Measurements from ENCODE around the gene PHKA1.
"Not testable (repeated sequence)": the region's sequence is repeated elsewhere in the genome, so short reads cannot be mapped to it uniquely, and the experiment has no call there.

The PHKA1 gene

DNA sequence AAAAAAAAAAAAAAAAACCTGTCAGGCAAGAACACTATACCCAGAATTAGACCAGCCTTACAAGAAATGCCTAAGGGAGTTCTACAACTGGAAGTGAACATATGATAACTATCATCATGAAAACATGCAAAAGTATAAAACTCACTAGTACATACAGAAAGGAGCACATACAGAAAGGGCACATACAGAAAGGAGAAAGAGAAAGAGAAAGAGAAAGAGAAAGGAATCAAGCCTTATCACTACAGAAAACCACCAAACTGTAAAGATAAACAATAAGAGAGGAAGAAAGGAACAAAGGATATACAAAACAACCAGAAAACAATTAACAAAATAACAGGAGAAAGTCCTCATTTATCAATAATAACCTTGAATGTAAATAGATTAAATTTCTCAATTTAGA lies 50.4 kb downstream of the PHKA1 start:
- DNase-seq = no peak

DNA sequence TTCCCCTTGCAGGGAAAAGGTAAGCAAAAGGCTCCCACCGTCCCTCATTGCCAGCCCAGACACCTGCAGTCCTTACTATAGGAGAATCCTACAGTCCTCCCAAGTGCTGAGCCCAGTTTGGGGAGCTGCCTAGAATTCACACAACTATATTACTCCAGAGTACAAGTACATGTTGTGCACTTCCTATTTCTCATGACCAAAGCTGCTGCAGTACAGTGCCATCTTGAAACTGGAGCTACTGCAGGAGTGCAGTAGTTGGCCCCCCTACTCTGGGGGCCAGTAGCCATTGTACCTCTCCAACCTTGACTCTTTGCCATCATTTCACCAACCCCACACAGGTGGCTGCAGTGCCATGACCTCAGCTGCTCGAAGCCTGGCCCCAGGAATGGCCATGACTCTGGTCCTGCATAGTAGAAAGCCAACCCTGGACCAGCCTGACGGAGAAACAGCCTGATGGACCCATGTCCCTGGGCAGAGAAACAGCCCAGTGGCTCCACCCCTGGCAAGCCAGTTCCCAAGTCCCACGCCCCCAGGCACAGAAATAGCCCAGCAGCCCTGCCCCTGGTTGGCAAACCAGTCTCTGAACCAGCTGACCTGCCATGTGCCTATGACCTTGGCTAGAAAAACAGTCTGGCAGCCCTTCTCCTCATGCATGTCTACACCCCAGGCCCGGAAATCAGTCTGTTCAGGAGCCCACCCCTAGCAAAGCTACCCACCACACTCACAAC lies 51.9 kb downstream of the PHKA1 start:
- DNase-seq = no peak

DNA sequence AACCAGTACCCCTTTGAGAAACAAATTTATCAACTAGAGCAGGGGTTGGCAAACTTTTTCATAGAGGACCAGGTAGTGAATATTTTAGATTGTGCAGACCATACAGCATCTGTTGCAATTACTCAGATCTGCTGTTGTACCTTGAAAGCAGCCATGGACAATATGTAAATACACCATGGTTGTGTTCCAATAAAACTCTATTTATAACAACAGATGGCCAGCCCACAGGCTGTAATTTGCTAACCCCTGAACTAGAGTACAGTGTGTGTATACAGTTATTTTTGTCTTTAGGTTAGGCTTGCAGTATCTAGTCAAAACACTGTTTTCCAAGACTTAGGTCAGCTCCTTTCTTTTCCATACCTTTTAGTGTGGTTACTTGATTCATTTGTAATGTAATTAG lies 54.4 kb downstream of the PHKA1 start:
- no peak for DNase-seq

DNA sequence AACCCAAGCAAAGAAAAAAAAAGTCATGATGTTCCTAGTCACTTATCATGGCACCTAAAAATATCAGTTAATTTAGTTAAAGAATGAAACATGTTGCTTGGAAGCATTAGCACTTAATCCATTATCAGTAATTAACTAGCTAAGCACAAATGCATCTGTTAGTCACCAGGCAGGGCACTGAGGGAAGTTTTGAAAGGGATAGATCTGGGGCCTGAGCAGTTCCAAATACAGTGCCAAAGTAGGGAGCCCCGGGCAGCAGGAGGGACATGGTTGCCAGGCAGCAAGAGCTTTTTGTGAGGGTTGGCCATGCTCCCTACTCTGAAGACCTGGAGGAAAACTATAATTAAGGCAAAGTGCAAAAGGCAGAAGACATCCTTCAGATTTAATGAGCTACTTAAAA lies 62.0 kb downstream of the PHKA1 start:
- DNase-seq = no peak

DNA sequence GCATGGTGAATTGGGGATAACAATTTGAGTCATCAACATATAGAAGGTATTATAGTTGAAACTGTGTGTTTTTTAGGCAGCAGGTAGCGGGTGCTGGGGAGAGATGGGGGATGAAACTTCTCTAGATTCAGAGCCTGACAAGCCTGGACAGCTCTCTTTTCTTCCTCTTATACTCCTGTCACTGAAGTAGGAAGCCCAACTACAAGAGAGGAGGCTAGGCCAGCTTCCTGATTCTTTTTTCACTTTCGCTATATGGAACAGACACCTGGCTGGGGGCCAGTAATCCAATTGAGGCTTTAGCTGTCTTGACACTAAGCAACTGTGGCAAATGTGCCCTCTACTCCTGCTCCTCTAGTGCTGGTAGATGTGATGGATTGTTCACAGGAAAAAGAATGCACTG lies 69.2 kb downstream of the PHKA1 start:
- DNase-seq = no peak

DNA sequence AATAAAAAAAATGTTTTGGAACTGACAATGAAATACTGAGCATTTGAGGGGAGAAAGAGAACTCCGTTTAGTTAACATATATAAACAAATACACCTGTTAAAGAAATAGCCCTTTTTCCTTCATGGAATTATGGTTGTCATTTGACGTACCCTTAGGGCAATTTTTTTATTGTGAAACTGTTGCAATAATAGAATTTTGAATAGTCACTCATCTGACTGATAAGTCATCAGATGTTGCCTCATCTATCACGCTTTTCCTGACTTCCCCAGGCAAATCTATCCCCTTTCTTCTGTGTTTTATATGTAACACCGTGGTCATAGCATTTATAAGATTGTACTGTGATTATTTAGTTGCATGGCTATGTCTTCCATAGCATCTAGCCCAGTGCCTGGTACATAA lies 72.5 kb downstream of the PHKA1 start:
- no peak for DNase-seq

DNA sequence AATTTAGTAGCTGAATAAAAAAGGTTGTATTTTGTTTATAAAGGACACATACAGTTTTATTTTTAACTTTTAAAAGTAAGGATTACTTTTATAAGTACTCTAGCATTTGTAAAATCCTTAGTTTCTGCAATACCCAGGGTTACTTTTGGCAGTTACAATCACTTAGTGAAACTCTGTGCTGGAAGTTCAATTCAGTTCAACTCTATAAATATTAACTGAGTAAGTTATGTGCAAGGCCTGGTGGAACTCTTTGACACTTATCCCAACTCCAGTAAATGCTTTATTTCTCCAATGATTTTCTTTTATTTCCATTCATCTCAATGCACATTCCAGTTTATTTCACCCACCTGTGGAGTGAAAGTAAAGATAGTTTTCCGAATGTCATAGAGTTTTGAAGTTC lies 78.2 kb downstream of the PHKA1 start:
- DNase-seq = no peak

DNA sequence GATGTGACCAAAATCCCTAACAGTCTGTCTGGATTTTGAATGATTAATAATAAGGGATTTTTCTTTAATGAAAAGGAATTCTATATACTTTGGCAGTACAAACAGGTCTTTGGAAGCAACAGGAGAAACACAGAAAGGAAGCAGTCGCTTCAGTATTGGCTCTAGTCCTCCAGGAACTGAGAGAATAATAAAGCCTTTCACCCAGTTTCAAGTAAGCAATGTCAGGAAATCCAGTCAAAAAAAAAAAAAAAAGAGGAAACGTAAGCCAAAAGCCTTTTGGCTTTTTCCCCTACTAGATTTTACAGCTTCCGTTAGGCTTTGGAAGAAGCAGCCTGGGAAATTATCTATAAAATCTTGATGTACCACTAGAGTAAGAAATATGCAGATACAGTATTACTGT lies 79.8 kb downstream of the PHKA1 start:
- no peak for DNase-seq

DNA sequence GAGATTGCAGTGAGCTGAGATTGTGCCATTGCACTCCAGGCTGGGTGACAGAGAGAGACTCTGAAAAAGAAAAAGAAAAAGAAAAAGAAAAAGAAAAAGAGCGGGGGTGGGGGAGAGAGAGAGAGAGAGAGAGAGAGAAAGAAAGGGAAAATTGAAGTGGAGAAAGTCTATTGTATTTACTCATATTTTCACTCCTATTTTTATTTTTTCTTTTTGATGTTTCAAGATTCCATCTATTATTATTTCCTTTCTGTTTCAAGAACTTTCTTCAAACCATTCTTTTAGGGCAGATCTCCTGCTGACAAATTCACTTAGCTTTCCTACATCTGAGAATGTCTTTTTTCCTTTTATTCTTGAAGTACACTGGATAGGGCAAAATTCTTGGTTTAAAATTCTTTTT lies 83.9 kb downstream of the PHKA1 start:
- no peak for DNase-seq

DNA sequence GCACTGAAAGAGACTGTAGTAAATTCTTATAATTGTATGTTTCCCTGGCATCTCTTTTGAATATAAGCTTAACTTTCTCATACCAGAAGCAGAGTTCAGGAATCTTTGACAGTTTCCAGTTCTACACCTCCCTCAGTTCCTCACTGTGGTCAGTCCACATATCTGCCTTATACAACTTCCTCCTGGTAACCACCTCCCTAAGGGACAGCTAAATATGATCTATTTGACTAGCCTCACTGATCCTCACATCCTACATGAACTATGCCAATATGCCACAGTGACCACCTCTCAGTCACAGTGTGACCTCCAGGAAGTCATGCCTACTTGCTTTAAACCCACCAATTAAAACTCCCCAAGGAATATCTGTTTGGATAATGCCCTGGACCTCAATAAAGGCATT lies 89.9 kb downstream of the PHKA1 start:
- no peak for DNase-seq

DNA sequence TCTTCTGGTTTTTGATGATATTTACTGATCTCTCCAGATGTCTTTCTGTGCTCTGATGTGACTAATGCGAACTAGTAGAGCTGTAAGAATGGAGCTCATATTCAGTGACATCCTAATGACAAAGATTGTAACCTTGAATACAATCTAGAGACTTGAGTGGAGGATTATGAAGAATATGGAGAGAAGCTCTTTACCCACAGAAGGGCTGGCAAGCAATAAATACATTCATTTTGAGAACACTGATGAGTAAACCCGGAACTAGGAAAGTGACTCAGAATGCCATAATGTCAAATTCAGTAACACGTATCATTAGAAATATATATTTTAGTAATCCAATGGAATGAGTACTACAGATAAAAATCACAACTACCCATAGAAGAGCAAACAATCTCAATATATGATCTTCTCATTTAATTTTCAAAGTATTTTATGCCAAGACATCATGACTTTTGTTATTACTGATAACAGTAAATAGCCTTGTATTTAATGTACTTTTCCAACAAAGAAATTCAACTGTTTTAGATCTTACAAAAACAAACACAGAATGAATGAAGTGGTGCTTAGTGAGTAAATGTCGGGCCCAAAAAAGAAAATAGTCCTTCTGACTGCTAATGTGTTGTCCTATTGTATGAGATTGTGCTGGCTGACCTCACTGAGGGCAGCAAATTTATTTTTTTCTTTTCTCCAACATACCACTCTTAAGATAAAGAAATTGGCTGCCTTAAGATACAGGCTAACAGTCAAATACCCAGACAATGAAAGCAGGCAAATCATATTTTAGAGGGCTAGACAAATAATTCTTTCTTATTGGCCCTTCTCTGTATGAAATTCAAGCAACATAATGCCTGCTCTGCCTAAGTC lies 92.3 kb downstream of the PHKA1 start:
- DNase-seq = no peak

DNA sequence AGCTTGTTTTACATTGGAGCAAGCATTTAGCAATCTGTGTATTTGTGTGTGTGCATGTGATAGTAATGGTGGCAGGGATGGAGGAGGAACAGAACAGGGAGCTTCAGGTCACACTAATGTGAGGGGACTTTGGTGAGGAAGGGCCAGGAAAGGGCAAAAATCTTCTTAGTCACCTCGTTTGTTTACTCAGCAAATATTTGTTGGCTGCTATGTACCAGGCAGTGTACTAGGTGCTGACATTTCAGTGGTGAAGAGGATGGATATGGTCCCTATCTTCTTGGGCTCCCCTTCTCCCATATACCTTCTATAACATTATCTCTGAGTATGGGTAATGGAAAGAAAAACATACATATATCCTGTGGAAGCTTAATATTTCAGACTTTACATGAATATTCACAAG lies 92.9 kb downstream of the PHKA1 start:
- DNase-seq = no peak

DNA sequence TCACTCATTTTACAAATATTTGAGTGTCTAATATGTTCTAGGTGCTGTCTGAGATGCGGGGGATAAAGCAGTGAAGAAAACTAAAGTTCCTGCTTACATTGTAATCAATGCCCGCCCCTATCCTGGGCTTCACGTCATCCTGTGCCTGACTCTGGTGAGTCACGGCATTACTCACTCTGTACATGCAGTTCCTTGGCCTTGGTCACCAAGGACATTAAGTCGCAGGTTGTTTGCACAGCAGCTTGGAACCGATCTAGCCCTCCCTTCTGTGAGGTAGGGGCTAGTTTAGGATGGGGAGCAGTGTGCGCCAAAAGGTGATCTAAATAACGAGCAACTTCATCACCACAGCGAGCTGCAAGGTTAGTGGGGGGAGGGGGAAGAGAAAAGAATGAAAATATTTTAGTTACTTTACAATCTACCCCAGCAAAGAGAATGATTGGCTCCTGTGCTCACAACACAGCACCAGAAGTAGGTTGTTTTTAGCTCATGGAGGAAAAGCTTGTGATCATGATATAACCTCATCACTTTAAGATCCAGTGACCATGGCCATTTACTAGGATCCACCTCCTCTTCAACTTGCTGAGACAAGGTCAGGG lies 93.5 kb downstream of the PHKA1 start:
- DNase-seq = peak in 1 of 2 donors; percentile 12

DNA sequence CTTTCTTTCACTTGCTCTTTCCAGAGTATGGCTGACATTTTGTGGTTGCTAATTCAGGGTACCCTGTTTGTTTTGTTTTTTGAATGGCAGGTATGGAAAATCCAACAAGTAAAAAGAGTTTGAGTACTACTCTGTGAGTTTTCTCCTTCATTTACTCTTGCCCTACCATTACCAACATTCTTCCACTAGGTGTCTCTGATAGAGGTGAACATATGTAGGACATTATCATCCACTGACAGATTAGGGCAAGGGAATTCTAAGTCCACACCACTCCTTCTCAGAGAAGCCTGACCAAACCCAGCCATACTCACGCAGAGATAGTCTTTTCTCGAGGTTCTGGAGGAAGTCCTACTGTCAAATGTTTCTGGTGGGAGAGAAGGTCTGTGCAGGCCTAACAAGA lies 104.8 kb downstream of the PHKA1 start:
- DNase-seq = no peak

DNA sequence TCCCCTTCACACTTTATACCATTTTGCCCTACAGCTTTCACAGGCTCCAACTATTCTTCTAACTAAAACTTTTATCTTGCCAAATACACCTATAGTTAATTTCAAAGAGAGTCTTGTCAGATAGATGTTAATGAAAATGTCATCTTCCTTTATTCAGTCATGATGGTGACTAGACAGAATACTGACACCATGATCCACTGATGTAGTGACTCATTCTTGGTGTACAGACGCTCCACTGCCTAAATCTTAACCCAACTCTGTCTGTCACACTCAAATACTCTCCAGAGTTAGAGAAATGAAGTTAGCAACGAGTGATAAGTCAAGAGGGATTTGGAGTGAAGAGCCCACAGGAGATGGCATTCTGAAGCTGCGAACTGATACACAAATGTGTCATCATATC lies 109.4 kb downstream of the PHKA1 start:
- DNase-seq = no peak

DNA sequence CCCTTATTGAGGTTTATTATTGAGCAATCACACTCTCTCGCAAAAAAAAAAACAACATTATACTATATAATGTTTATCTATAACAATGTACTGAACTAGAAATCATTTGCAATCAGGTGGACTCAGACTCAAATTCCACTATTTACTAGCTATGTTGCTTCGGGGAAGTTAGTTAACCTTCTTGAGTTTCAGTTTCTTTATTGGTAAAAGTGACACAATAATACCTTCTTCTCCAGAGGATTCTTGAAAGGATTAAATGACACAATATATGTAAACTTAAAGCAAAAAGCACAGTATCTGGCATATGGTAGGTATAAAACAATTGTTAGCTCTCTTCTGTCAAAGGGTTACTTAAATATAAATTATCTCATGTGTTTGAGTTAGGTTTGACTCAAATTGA lies 110.0 kb downstream of the PHKA1 start:
- DNase-seq = peak in 1 of 2 donors; percentile 2

DNA sequence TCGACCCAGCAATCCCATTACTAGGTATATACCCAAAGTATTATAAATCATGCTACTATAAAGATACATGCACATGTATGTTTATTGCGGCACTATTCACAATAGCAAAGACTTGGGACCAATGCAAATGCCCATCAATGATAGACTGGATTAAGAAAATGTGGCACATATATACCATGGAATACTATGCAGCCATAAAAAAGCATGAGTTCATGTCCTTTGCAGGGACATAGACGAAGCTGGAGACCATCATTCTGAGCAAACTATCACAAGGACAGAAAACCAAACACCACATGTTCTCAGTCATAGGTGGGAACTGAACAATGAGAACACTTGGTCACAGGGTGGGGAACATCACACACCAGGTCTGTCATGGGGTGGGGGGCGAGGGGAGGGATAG lies 123.1 kb downstream of the PHKA1 start:
- not testable (repeated sequence) for DNase-seq

DNA sequence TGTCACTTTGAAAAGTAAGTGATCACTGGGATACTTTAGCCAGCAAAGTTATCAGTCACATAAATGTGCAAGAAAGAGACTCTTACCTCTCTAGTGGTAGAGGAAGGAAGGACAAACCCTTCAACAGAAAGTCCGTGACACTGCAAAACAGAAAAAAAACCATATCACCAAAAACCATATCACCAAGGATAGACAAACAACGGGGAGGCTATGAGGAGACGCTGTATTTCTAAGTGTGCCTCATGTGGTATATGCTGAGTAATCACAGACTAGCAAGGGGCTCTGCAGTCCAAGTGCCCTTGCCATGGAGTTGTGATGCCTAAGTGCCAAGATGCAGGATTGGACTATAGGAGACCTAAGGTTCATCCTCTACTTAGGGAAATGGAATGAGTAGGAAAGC lies 129.9 kb downstream of the PHKA1 start:
- DNase-seq = no peak

DNA sequence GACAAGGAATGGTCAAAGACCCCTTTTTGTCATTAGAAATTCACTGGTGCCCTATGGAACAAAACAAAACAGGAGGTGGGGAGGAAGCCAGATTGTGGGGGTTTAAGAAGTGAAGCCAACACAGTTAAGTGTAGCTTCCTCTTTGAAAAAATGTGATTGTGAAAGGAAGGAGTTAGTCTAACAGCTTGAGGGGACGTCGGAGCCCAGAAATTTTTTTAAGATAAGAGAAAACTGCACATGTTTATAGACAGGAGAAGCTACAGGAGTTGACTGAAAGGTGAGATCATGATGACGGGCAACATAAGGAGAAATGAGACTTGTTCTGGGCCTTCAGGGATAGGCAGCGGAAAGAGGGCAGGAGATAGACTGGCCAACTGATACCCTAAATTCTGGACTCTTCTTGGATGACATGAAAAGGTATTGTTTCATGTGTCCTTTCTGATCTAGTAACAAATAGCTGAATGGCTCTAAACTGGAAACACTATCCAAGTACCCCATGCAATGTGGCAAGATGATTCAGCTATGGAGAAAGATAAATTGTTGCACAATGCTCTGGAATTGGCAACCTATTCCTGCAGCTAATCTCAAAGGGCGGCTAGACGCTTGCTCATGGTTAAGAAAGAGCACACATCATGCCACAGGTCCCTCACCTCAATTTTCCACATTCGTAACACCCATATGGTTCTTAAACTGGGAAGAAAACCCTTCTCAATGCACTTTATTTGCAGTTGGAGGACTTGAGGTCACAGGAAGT lies 137.8 kb downstream of the PHKA1 start:
- no peak for DNase-seq

DNA sequence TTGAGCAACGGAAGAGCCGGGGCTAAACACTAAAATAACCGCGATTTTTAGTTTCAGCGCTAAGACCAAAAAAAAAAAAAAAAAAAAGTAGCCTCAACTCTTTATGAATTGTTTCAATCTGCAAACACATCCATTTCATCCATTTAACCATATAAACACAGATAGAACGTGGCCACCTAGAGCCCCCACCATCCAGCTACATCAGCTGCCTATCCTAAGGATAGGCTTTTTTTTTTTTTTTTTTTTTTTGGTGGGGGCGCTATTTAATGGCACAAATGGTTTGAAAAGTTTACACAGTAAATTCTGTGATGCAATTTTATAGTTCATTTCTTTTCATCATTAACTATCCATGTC lies 141.0 kb downstream of the PHKA1 start:
- no peak for DNase-seq

DNA sequence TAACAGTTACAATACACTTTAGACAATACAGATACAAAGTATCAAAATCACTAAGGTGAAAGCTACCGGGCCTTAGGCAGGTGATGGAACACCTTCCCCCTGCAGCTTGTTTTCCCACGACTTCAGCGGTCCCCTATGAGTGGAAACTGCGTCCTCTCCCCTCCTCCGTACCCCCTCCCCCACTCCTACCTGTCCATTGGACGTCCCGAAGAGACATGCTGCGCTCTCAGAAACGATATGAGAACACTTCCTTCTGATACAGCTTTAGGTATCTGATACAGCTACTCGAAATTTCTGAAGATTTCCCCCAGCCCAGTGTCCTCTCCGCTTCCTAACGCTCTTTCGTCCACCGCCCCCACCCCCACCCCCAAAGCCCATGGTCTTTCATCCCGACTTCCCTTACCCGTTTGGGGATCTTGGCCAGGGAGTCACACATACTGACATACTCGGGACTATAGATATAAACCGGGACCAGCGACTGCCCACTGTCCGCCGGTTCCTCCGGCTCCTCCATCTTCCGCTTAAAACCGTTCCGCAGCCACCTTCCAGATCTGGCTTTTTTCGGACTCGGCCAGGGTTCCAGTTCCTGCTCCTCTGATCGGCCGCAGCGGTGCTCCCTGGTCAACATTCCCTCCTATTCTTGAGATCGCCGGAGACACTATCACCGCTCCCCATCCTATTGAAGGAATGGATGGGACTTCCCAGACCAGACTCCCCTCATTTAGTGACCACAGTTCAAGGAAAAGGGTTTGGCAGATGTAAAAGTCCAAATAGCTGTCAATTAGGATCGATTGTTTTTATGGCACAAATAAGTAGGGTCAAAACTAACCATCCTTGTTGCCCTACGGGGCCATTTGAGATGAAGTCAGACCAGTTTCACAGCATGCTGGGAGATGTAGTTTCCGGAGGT lies 141.6 kb downstream of the PHKA1 start, which contains the start of gene HDAC8:
HDAC8 (minus strand) TSS at position 596 of the 910 bp plus-strand sequence; CDS start at position 514, 82 bp downstream.
- DNase-seq = peak; percentile 65 to 76

DNA sequence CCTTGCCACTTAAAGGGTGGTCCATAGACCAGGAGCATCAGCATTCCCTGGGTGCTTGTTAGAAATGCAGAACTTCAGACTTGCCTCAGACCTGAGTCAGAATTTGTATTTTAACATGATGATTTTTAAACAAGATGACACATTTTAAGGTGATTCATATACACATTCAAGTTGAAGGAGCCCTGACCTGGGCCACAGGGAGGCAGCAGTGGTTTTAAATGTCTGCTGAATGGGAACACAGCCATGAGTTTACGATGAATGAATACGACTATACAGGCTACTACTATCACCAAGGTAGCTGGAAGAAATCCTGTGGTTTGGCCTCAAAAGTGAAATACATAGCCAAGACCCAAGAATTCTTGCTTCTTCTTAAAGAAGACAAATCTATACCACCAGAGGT lies 144.3 kb downstream of the PHKA1 start:
- no peak for DNase-seq
